Kidney (tissue), 14 donors: Measurements from ENCODE around the gene CRTAC1. TPM values are rescaled to one million over a fixed set of nuclear protein-coding genes. Genes with fewer than 3 reads are reported as not detected.

Experiments
- DNase-seq, 5 donors: peaks; one replicate each; pipeline ENCODE4 v3.0.0-alpha.2; 2013 to 2020
- FAIRE-seq: peaks from 2 replicates; lab custom pipeline; 2012; peaks lifted over from hg19 to GRCh38; lab: Jason Lieb, UNC
- H3K27ac ChIP-seq, 2 donors: one replicate each; pipeline ENCODE4 v1.7.0; 2013; ENCODE audit warnings: low read depth in 2 of 2, low read length in 2 of 2, inconsistent platforms in 1 of 2
- H3K27me3 ChIP-seq: one replicate; pipeline ENCODE4 v1.7.1; 2013; ENCODE audit warnings: low read length, inconsistent platforms; ENCODE audit not compliant: control insufficient read depth, insufficient read depth
- H3K36me3 ChIP-seq, 3 donors: one replicate each; pipeline versions ENCODE4 v1.7.0 to v1.7.1; 2013; ENCODE audit warnings: low read length in 3 of 3, control low read depth in 1 of 3, inconsistent platforms in 1 of 3; ENCODE audit not compliant: insufficient read depth in 3 of 3, control insufficient read depth in 2 of 3
- H3K4me1 ChIP-seq, 3 donors: one replicate each; pipeline versions ENCODE4 v1.7.0 to v1.7.1; 2013; ENCODE audit warnings: low read length in 3 of 3, inconsistent platforms in 1 of 3, low read depth in 1 of 3; ENCODE audit not compliant: control insufficient read depth in 2 of 3, insufficient read depth in 2 of 3
- H3K4me3 ChIP-seq, 3 donors: one replicate each; pipeline versions ENCODE4 v1.7.0 to v1.8.1; 2013; ENCODE audit warnings: low read length in 3 of 3, control low read depth in 1 of 3, inconsistent platforms in 1 of 3
- H3K9ac ChIP-seq, 3 donors: one replicate each; pipeline versions ENCODE4 v1.7.0 to v1.7.1; 2013; ENCODE audit warnings: low read length in 3 of 3, control low read depth in 1 of 3, inconsistent platforms in 1 of 3
- H3K9me3 ChIP-seq, 3 donors: one replicate each; pipeline versions ENCODE4 v1.7.0 to v1.7.1; 2013; ENCODE audit warnings: low read length in 3 of 3, control low read depth in 1 of 3, inconsistent platforms in 1 of 3; ENCODE audit not compliant: control insufficient read depth in 2 of 3, insufficient read depth in 1 of 3
- intact Hi-C: fragments of 100-400 bp; cut with DNase I; formaldehyde crosslinking; loops from one replicate; pipeline ENCODE4 v1.11.1; 2022
- polyA plus RNA-seq: library from polyadenylated mRNA; stranded (reverse); fragments of 350-450 nt; fragmentation: Illumina TruSeq; extraction: RNeasy Lipid Tissue Mini Kit (QIAGEN cat#74804); gene quantifications from one replicate; pipeline ENCODE4 v1.2.3, GENCODE V29; 2014; ENCODE audit warnings: low read depth, low replicate concordance; ENCODE audit not compliant: insufficient read depth
- total RNA-seq: library from RNA; stranded (reverse); fragmentation: NEBNext Ultra II Directional; extraction: Animal tissue kit (Norgen Biotek cat#: 25700); gene quantifications from one replicate; pipeline ENCODE4 v1.2.1, GENCODE V29; 2021
- TF ChIP-seq, protein P1 (sequence below): IDR thresholded peaks from 3 replicates; pipeline ENCODE4 v1.5.1; 2012; ENCODE audit warnings: mild to moderate bottlenecking, moderate library complexity, borderline replicate concordance; ENCODE audit not compliant: insufficient read depth; ENCODE audit errors: extremely low read depth
- donor health status: control.
- donor health status: control.
- donor health status: control.
- donor health status: control.
- donor health status: control.
- donor health status: DM: yes; HTN: yes; CAD: no.
- donor health status: Normal renal cell carcinoma (clear cell type).

CRTAC1 gene
- total and polyA plus RNA-seq, 2 donors from 2014 or later: 6.1 to 7.2 TPM

DNA sequence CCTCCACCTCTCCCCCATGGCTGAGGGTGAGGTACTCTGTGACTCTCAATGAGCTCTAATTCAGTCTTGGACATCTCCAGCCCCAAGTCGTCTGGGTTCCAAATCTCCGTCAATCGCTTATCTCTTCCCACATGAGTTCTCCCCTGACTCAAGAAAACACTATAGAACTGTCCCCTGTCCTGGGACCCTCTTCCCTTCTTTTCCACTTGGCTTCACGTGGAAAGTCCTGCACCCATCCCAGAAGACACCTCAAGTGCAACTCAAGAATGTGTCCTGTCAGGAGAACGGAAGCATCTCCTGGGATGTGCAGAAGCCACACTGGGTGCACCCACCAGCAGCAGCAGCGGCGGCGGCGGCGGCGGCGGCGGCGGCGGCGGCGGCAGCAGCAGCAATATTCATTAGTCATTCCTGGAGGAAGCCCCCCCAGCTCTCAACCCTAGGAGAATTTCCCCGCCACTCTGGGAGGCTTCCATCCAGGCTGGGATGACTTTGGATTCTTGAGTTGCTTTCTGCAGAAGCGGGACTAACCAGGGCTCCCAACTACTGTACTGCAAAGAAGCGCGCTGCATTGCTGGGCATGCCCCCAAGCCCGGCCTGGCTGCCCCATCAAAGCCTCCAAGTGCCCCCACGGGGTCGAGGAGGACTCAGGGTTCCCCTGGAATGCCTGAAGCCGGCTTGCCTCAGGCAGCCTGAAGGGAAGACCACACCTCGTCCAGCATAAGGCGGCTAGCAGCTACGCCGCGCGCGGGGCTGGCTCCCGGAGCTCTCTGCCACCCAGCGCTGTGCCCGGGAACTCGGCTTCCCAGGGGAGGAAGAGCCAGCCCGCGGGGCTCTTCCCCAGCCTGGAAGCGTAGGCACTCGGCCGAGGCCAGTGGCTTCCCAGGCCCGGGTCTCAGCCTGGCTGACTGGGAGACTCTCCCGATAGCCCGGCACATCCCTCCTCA is 1.0 kb downstream of the CRTAC1 start:
- Histone ChIP-seq H3K27ac (no peak overlapping the region), H3K27me3 (peaks cover 27% of the 10 kb centered on the region), H3K4me3 (no peak overlapping the region), H3K36me3 (no peaks in the 10 kb centered on the region), H3K9ac (no peak overlapping the region), H3K4me1 (peaks cover 0 to 8% (median 0%) of the 10 kb centered on the region in 3 donors), H3K9me3 (no peaks in the 10 kb centered on the region)
- FAIRE-seq (no peak), DNase-seq (peak in 4 of 5 donors; percentile 9 to 72 (median 47))
- TF ChIP-seq, protein P1, sequence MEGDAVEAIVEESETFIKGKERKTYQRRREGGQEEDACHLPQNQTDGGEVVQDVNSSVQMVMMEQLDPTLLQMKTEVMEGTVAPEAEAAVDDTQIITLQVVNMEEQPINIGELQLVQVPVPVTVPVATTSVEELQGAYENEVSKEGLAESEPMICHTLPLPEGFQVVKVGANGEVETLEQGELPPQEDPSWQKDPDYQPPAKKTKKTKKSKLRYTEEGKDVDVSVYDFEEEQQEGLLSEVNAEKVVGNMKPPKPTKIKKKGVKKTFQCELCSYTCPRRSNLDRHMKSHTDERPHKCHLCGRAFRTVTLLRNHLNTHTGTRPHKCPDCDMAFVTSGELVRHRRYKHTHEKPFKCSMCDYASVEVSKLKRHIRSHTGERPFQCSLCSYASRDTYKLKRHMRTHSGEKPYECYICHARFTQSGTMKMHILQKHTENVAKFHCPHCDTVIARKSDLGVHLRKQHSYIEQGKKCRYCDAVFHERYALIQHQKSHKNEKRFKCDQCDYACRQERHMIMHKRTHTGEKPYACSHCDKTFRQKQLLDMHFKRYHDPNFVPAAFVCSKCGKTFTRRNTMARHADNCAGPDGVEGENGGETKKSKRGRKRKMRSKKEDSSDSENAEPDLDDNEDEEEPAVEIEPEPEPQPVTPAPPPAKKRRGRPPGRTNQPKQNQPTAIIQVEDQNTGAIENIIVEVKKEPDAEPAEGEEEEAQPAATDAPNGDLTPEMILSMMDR: no peak
- intact Hi-C loops: no loop called here

DNA sequence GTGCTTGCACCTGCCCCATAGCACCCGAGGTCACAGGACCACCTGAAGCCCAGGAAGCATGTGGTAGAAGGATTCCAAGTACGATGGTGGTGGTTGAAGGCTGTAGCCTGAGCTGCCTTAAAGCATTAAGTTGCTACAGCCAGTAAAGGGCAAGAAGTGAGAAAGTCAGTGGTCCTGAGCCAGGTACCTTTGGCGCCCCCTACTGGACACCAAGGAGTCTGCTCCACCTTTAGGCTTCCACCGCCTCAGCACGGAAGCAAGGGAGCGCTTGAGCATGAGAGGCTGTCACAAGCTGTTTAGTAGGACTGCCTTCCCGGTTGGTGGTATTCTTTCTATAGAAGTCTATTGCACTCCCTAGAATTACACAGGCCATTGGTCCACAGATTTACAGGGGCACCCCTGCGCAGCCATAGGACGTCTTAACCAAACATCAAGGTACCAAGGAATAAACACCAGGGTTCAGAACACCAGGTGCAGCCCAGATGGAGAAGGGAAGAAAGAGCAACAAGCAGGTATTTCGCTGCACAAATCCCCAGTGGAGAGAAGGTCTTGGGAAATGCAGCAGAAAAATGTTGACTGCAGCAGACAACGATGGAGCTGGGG is 2.2 kb downstream of the CRTAC1 start:
- no peaks in the 10 kb centered on the region for H3K9me3 ChIP-seq
- FAIRE-seq: no peak
- H3K27me3 ChIP-seq: peaks cover 20% of the 10 kb centered on the region
- H3K9ac ChIP-seq: no peak overlapping the region
- intact Hi-C loops: no loop called here
- peak in 4 of 5 donors; percentile 70 to 82 (median 78) for DNase-seq
- no peaks in the 10 kb centered on the region for H3K36me3 ChIP-seq
- no peak overlapping the region for H3K27ac ChIP-seq
- H3K4me1 ChIP-seq: peaks cover 0 to 8% (median 0%) of the 10 kb centered on the region in 3 donors
- H3K4me3 ChIP-seq: no peak overlapping the region
- TF ChIP-seq, protein P1: peak; percentile 66

GRCh38 chr10:98023024-98023423 is 7.4 kb downstream of the CRTAC1 start:
- intact Hi-C loops: no loop called here
- Histone ChIP-seq H3K4me1 (no peaks in the 10 kb centered on the region), H3K9ac (no peak overlapping the region), H3K27ac (no peak overlapping the region), H3K27me3 (peaks cover 2% of the 10 kb centered on the region), H3K36me3 (no peaks in the 10 kb centered on the region), H3K9me3 (no peaks in the 10 kb centered on the region), H3K4me3 (no peak overlapping the region)
- TF ChIP-seq, protein P1: no peak
- DNase-seq (no peak), FAIRE-seq (no peak)
